Measurements from ENCODE around the gene CDH18. TPM values are rescaled to one million over a fixed set of nuclear protein-coding genes. Genes with fewer than 3 reads are reported as not detected.
"Not testable (repeated sequence)": the region's sequence is repeated elsewhere in the genome, so short reads cannot be mapped to it uniquely, and the experiment has no call there.

The CDH18 gene
- total RNA-seq, 2 donors from 2014 or later: 1.2 TPM; not detected in 1

- Histone ChIP-seq H3K4me3 (no peak overlapping the region), H3K27ac (no peak overlapping the region), H3K36me3 (no peaks in the 10 kb centered on the region), H3K9me3 (no peaks in the 10 kb centered on the region), H3K4me1 (replicated peaks) (no peaks in the 10 kb centered on the region), H3K27me3 (replicated peaks; ENCODE audit: insufficient read depth) (no peaks in the 10 kb centered on the region)
- TF ChIP-seq POLR2AphosphoS5 (IDR thresholded peaks at IDR 0.05) (no peak), CTCF (IDR thresholded peaks at IDR 0.05) (no peak), POLR2A (IDR thresholded peaks at IDR 0.05) (no peak)
- 88% methylated on average over 1 of the region's 1 CpG for WGBS
- no peak for DNase-seq (ENCODE audit: low spot score)
- intact Hi-C loops (cut with DNase I): no loop called here
Observed at GRCh38 chr5:19835442-19835841, 152.6 kb downstream of the CDH18 start.

GRCh38 chr5:19812720-19813119 lies 175.3 kb downstream of the CDH18 start:
- DNase-seq (ENCODE audit: low spot score); H3K27me3 ChIP-seq (replicated peaks; ENCODE audit: insufficient read depth); intact Hi-C loops (cut with DNase I); H3K36me3 ChIP-seq; H3K4me3 ChIP-seq; H3K27ac ChIP-seq; H3K9me3 ChIP-seq; H3K4me1 ChIP-seq (replicated peaks): not testable (repeated sequence)
- WGBS: 93% methylated on average over 4 of the region's 4 CpGs

GRCh38 chr5:19806756-19807155 lies 181.2 kb downstream of the CDH18 start:
- no peaks in the 10 kb centered on the region for H3K36me3 ChIP-seq
- no peaks in the 10 kb centered on the region for H3K4me1 ChIP-seq (replicated peaks)
- no peaks in the 10 kb centered on the region for H3K27me3 ChIP-seq (replicated peaks; ENCODE audit: insufficient read depth)
- TF ChIP-seq CTCF (IDR thresholded peaks at IDR 0.05) (no peak), POLR2AphosphoS5 (IDR thresholded peaks at IDR 0.05) (no peak), POLR2A (IDR thresholded peaks at IDR 0.05) (no peak)
- no peak overlapping the region for H3K4me3 ChIP-seq
- no peaks in the 10 kb centered on the region for H3K9me3 ChIP-seq
- WGBS: 51% methylated on average over 1 of the region's 1 CpG
- intact Hi-C loops (cut with DNase I): no loop called here
- DNase-seq (ENCODE audit: low spot score): no peak
- H3K27ac ChIP-seq: no peak overlapping the region

- no peak for TF ChIP-seq POLR2AphosphoS5 (IDR thresholded peaks at IDR 0.05)
- no peak for TF ChIP-seq CTCF (IDR thresholded peaks at IDR 0.05)
- TF ChIP-seq POLR2A (IDR thresholded peaks at IDR 0.05): no peak
- H3K27ac ChIP-seq: no peak overlapping the region
- intact Hi-C loops (cut with DNase I): no loop called here
- 81% methylated on average over 6 of the region's 6 CpGs for WGBS
- H3K36me3 ChIP-seq: no peaks in the 10 kb centered on the region
- H3K9me3 ChIP-seq: no peaks in the 10 kb centered on the region
- no peaks in the 10 kb centered on the region for H3K4me1 ChIP-seq (replicated peaks)
- no peaks in the 10 kb centered on the region for H3K27me3 ChIP-seq (replicated peaks; ENCODE audit: insufficient read depth)
- no peak for DNase-seq (ENCODE audit: low spot score)
- H3K4me3 ChIP-seq: no peak overlapping the region
Observed at GRCh38 chr5:19802686-19803085, 185.3 kb downstream of the CDH18 start.

GRCh38 chr5:19795218-19795617 lies 192.8 kb downstream of the CDH18 start:
- H3K36me3 ChIP-seq: no peaks in the 10 kb centered on the region
- no peak overlapping the region for H3K4me3 ChIP-seq
- intact Hi-C loops (cut with DNase I): no loop called here
- no peaks in the 10 kb centered on the region for H3K27me3 ChIP-seq (replicated peaks; ENCODE audit: insufficient read depth)
- H3K4me1 ChIP-seq (replicated peaks): no peaks in the 10 kb centered on the region
- no peak overlapping the region for H3K27ac ChIP-seq
- no peaks in the 10 kb centered on the region for H3K9me3 ChIP-seq
- WGBS: 88% methylated on average over 1 of the region's 1 CpG
- TF ChIP-seq POLR2A (IDR thresholded peaks at IDR 0.05): no peak
- TF ChIP-seq CTCF (IDR thresholded peaks at IDR 0.05): no peak
- no peak for TF ChIP-seq POLR2AphosphoS5 (IDR thresholded peaks at IDR 0.05)
- no peak for DNase-seq (ENCODE audit: low spot score)
